Measurements from ENCODE around the gene TMEM204.
A peak's percentile ranks its signal among the peaks of the same experiment; 100 is the strongest.

The TMEM204 gene

DNA sequence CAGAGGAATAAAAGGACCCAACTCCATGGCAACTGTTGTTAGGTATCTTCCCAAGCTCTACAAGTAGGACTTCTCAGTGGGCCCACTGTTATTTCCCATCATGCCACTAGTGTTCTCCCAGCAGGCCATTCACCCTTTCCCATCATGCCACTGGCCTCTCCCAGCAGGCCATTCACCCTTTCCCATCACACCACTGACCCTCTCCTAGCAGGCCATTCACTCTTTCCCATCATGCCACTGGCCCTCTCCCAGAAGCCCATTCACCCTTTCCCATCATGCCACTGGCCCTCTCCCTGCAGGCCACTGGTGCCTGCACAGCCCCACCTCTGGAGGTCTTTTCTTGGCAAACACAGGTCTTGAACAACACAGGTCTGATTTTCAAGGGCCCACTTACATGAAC, 42.1 kb downstream of the TMEM204 start:
- TF ChIP-seq, protein P1, sequence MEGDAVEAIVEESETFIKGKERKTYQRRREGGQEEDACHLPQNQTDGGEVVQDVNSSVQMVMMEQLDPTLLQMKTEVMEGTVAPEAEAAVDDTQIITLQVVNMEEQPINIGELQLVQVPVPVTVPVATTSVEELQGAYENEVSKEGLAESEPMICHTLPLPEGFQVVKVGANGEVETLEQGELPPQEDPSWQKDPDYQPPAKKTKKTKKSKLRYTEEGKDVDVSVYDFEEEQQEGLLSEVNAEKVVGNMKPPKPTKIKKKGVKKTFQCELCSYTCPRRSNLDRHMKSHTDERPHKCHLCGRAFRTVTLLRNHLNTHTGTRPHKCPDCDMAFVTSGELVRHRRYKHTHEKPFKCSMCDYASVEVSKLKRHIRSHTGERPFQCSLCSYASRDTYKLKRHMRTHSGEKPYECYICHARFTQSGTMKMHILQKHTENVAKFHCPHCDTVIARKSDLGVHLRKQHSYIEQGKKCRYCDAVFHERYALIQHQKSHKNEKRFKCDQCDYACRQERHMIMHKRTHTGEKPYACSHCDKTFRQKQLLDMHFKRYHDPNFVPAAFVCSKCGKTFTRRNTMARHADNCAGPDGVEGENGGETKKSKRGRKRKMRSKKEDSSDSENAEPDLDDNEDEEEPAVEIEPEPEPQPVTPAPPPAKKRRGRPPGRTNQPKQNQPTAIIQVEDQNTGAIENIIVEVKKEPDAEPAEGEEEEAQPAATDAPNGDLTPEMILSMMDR (IDR thresholded peaks at IDR 0.05; ENCODE audit: control insufficient read depth, extremely low read depth, insufficient read depth) = no peak
- DNase-seq (ENCODE audit: low read depth) = no peak
- H3K4me3 ChIP-seq (ENCODE audit: low read depth, low read length) = no peak overlapping the region

GRCh38 chr16:1579214-1579613, 45.7 kb downstream of the TMEM204 start:
- DNase-seq (ENCODE audit: low read depth) = no peak
- no peak overlapping the region for H3K4me3 ChIP-seq (ENCODE audit: low read depth, low read length)
- TF ChIP-seq, protein P1 (IDR thresholded peaks at IDR 0.05; ENCODE audit: control insufficient read depth, extremely low read depth, insufficient read depth) = no peak

GRCh38 chr16:1580256-1580655, 46.8 kb downstream of the TMEM204 start:
- TF ChIP-seq, protein P1 (IDR thresholded peaks at IDR 0.05; ENCODE audit: control insufficient read depth, extremely low read depth, insufficient read depth) = no peak
- DNase-seq (ENCODE audit: low read depth) = no peak
- H3K4me3 ChIP-seq (ENCODE audit: low read depth, low read length) = no peak overlapping the region

GRCh38 chr16:1580956-1581355, 47.5 kb downstream of the TMEM204 start:
- H3K4me3 ChIP-seq (ENCODE audit: low read depth, low read length) = no peak overlapping the region
- TF ChIP-seq, protein P1 (IDR thresholded peaks at IDR 0.05; ENCODE audit: control insufficient read depth, extremely low read depth, insufficient read depth) = no peak
- DNase-seq (ENCODE audit: low read depth) = peak; percentile 48

- TF ChIP-seq, protein P1 (IDR thresholded peaks at IDR 0.05; ENCODE audit: control insufficient read depth, extremely low read depth, insufficient read depth) = no peak
- no peak for DNase-seq (ENCODE audit: low read depth)
- no peak overlapping the region for H3K4me3 ChIP-seq (ENCODE audit: low read depth, low read length)
Measured at GRCh38 chr16:1581804-1582203, 48.3 kb downstream of the TMEM204 start.

GRCh38 chr16:1583180-1583579, 49.7 kb downstream of the TMEM204 start:
- H3K4me3 ChIP-seq (ENCODE audit: low read depth, low read length) = no peak overlapping the region
- DNase-seq (ENCODE audit: low read depth) = no peak
- TF ChIP-seq, protein P1 (IDR thresholded peaks at IDR 0.05; ENCODE audit: control insufficient read depth, extremely low read depth, insufficient read depth) = no peak

DNA sequence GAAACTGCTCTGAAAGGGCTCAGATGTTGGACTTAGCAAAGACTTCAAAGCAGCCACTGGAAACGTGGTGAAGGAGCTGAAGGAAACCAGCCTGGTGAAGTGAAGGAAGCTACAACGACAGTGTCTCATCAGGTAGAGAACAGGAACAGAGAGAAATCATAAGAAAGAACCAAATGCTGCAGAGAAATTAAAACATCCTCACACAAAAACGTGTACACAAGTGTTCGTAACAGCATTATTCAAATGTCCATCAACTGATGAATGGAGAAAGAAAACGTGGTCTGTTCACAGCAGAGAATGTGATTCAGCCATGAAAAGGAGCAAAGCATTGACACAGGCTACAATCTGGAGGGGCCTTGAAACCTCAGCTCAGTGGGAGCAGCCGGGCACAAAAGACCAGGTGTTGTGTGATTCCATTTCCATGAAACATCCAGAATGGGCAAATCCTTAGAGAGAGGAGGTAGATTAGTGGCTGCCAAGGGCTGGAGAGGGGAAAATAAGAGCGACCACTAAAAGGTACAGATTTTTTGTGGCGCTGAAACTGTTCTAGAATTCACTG, 51.5 kb downstream of the TMEM204 start:
- DNase-seq (ENCODE audit: low read depth) = no peak
- TF ChIP-seq, protein P1 (IDR thresholded peaks at IDR 0.05; ENCODE audit: control insufficient read depth, extremely low read depth, insufficient read depth) = no peak
- H3K4me3 ChIP-seq (ENCODE audit: low read depth, low read length) = no peak overlapping the region
